NCI-H1694 (cell line): ENCODE data around the gene THNSL1.
"Not testable (repeated sequence)": the region's sequence is repeated elsewhere in the genome, so short reads cannot be mapped to it uniquely, and the experiment has no call there.

ENCODE experiments used
- DNase-seq: peaks from one replicate; lab custom pipeline; 2025; lab: John Stamatoyannopoulos, UW

THNSL1 gene, protein sequence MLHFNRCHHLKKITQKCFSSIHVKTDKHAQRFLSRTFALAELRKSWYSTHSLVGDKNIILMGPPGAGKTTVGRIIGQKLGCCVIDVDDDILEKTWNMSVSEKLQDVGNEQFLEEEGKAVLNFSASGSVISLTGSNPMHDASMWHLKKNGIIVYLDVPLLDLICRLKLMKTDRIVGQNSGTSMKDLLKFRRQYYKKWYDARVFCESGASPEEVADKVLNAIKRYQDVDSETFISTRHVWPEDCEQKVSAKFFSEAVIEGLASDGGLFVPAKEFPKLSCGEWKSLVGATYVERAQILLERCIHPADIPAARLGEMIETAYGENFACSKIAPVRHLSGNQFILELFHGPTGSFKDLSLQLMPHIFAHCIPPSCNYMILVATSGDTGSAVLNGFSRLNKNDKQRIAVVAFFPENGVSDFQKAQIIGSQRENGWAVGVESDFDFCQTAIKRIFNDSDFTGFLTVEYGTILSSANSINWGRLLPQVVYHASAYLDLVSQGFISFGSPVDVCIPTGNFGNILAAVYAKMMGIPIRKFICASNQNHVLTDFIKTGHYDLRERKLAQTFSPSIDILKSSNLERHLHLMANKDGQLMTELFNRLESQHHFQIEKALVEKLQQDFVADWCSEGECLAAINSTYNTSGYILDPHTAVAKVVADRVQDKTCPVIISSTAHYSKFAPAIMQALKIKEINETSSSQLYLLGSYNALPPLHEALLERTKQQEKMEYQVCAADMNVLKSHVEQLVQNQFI

DNA sequence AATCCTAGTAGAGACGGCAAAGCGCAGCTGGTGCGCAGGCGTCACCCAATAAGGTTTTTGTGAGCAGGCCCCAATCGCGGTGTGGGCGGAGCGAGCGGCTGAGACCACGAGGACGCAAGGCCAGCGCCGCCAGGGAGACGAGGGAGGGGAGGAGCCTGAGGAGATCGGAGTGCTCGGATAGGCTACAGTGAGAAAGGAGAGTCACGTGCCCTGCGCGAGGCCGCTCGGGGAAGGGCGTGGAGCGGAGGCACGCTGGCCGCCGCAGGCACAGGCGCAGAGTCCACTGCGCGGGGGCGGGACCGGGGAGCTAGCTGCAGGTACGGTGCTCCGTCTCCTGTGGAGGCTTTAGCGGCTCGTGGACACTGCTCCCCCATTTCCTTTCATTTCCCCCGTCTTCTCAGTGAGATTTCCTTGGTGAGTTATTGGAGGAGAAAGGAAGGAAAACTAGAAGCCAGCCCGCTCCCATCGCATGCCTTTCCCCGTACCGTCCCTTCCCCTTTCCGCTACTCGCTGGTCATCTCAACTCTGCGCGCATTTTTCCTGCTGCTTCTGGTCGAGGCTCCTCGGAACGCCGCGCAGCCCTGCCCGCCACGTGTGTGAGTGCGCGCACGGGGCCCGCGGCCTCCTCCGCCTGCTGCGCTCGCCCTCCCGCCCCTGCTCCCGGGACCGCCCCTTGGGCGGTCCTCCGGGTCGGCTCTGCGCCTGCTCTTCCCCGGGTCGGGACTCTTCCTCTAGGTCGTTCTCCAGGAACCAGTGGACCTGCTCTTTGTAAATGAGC lies at the start of gene THNSL1:
Gene THNSL1 (plus strand): TSS at position 237 of the 778 bp plus-strand sequence. CDS start 6,612 bp downstream, outside the sequence.
- DNase-seq: peak; percentile 93

DNA sequence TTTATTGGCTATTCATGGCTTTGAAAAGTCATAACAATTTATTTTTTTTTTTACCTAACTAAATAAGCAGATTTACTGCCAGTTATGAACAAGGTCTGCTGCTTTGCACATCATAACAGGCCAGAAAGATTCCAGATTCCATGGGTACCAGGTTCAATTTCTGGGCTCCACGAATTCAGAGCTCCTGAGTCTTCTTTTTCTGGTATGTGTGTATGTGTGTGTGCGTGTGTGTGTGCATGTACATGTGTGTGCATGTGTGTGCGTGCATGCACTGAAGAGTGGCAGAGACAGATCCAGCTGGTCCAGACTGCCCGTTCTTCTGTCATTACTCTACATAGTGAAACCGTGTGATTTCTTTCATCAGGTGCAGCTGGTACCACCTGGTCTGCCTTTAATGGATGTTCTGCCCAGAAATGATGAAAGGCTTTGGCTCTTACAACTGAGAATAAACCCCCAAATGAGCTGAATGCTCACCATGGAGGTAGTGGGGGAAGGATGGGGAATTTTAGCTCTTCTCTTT lies 49.4 kb upstream of the THNSL1 start:
- no peak for DNase-seq

DNA sequence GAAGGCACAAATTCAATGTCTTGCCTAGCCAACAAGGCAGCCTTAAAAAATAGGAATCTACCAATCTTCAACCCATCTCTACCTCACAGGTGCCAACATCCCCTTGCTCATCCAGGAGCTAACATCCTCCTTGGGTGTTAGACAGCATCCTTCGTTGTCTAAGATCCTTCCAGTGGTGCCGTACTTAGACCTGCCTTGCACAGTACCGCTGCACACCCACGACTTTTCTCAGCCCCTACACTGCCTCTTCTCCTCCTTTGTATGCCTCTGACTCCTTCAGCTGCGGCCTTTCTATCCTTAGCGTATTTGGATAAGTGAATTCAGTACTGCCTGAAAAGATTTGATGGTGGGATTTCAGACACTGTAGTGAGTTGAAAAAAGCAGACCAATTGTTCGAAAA lies 48.1 kb upstream of the THNSL1 start:
- no peak for DNase-seq

DNA sequence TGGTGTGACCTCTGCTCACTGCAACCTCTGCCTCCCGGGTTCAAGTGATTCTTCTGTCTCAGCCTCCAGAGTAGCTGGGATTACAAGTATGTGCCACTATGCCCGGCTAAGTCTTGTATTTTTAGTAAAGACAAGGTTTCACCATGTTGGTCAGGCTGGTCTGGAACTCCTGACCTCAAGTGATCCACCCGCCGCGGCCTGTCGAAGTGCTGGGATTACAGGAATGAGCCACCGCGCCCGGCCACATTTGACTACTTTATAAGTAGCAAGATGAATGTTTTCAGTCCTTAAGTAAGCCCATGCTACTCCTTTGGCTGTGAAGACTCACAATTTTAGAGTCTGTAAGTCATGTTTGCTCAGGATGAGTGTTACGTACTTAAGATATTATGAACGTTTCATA lies 47.5 kb upstream of the THNSL1 start:
- not testable (repeated sequence) for DNase-seq

DNA sequence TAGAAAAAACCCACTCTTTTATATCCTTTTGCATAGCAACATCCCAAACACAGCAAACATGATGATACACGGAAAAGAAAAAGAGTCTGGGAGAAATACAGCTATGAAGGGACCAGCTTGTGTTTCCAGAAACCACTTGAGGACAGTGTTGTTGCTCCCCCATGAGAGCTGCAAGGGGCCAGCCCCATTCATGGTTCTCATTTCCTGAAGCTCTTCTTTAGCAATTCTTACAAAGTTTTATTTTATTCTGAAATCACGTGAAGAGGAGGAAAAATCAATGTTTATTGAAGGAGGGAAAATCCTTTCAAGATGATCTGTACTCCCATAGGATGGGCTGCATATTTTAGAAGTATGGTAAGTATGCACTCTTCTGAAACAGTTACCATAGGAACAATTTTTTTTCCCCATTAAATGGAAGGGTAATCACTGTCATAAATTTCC lies 46.6 kb upstream of the THNSL1 start:
- no peak for DNase-seq

DNA sequence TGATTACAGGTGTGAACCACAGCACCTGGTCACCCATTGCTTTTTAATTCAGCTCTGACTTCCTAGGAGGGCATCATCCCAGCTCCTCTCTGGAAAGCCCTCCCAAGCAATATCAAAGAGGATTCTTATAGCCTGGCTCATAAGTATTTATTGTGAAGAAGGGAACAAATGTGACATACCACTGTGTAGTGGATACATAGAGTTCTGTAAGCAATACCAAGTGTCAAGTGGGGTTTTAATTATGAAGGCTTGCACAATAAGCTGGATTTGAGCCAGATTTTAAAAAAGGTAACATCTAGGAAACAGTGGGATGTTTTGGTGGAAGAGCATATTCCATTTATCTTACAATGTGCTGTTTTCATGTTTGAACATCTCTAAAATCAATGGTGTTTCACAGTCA lies 45.0 kb upstream of the THNSL1 start:
- DNase-seq: no peak

DNA sequence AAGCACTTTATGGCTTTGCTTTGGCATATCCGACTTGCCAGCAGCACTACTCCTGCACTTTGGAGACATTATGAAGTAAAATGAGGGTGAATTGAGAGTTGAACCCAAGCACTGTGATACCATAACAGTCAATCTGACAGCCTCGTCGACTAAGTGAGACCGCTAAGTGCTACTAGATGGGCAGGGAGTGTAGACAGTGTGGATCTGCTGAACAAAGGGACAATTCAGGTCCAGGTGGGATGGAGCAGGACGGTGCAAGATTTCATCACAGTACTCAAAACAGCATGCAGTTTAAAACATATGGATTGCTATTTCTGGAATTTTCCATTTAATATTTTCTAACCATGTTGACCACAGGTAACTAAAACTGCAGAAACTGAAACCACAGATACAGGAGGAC lies 43.2 kb upstream of the THNSL1 start:
- no peak for DNase-seq

DNA sequence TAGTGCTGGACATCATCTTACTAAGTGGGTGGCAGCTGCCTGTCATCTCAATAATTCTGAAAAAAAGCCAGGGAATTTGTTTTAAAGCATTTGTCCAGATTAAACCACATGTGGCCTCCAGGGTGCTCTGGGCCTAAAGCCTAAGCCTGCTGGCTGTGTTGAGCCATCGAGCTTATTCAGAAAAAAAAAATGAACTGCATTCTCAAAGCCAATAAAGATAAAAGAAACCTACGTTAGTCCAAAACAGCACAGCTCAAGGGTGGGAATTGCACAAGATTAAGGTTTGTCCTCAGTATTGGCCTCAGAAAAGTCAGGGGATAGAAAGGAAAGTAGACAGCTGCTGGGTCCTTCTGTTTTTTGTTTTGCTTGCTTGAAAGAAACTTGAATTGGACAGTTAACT lies 41.4 kb upstream of the THNSL1 start:
- no peak for DNase-seq

DNA sequence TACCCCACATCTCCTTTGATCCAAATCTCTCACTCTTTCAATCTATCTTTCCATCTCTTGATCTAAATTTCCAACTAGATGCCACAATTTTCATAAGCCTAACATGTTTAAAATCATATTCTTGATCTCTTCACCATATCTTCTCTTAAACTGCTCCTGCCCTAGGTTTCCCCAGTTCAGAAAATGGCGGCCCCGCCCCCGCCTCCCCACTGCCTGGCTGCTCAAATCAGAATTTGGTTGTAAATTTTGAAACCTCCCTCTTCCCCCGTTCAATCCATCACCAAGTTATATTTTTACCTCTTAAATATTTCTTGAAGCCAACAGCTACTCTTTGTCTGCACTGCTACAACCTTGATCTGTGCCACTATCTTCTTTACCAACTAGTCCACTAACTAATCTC lies 36.7 kb upstream of the THNSL1 start:
- DNase-seq: no peak

DNA sequence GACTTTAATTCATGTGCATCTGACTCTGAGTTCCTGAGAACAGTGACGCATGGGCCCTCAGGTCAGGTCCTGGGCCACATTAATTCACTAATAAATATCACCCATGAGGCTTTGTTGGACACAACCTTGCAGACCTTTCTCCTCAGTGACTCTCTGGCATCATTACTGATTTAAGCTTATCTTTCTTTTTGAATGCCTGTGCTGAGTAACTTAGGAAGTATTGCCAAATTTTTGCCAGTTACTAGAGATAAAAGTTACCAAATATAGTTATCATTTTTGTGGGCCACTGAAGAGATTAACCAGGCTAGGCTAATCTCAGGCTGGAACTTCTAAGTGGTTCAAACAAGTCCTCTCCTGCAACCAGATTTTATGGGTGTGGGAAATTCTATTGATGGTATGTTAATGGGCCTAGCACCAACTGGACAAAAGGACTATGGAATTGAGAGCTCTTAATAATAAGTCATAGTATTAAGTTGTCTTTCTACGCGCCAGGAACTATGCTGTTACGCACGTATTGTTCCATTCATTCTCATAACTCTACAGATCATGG lies 35.2 kb upstream of the THNSL1 start:
- no peak for DNase-seq

DNA sequence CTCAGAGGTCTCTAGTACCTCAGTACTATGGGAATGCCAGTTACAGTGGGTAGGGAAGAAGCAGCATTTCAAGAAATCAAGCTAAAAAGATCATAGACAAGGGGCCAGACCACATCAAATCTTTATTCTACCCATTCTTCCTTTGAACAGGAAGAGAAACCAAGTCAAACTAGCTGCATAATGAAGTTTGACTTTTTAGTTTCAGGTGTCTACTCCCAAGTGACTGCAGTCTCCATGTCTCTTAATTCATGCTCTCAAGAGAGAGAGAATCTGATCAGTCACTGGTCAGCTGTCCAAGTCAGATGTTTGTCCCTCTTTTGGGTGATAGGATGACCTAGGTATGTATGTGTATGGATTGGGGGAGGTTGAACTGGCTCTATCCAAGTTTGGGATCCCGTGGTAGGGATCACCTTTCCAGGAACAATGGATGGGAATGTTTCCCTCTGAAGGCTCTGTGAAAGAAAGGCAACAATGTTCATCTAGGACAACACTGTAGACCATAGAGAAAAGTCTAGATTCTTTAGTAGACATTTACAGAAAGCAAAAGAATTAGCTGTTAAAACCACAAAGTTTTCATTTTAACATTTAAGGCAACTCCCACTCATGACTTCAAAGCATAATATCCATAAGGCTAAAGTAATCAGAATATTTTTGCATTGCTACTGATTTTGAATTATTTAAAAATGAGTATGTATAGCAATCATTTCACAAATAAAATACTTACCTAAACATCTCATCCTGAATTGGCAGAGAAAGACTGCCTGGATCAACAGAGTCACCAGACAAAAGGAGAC lies 33.9 kb upstream of the THNSL1 start:
- DNase-seq: no peak

DNA sequence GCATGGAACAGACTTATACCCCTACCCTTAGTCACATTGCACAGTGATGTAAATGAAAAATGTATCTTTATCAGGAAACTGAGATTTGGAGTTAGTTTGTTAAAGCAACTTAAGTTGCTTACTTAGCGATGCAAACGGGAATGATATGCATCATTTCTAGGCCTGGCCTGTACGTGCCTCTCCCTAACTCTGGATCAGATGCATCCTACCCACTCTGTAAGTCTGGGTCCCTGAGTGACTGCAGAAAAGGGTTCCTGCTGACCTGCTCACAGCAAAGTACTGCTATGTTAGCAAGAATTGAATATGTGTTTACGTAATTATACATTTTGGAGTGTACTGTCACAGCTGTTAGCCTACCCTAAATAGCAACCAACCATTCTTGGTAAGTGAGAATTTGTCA lies 33.3 kb upstream of the THNSL1 start:
- DNase-seq: no peak

DNA sequence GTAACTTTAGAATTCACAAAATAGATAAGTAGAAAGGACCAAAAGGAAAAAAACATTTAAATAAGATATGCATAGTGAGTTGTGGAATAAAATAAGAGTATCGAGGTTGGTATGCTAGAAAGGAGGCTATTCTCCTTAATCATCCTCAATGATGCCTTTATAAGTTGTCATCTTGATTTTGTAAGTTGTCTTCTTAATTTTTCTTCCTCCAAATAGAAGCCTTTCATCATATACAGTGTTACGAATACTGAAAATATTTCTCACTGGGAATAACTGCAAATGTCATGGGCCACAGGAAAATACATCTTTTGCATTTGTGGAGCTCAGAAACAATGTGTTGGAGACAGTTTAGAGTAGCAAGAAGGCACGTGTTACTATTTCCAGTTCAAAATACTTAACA lies 32.5 kb upstream of the THNSL1 start:
- no peak for DNase-seq

DNA sequence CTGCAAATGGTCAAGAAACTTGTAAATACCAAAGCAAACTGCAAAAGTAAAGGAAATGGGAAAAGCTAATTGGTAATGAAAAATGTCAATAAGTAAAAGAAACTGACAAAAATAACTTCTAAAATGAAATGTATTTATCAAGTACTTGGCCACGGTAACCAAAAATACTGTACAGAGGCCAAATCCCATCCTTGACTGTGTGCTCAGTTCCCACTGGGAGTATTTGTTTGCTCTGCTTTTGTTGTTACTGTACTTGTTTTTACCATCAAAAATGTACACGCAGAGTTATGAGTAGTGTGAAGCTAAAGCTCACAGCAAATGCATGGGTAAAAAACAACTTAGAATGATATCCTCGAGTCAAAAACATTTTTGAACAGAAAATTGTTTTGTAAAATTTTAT lies 31.5 kb upstream of the THNSL1 start:
- DNase-seq: no peak

DNA sequence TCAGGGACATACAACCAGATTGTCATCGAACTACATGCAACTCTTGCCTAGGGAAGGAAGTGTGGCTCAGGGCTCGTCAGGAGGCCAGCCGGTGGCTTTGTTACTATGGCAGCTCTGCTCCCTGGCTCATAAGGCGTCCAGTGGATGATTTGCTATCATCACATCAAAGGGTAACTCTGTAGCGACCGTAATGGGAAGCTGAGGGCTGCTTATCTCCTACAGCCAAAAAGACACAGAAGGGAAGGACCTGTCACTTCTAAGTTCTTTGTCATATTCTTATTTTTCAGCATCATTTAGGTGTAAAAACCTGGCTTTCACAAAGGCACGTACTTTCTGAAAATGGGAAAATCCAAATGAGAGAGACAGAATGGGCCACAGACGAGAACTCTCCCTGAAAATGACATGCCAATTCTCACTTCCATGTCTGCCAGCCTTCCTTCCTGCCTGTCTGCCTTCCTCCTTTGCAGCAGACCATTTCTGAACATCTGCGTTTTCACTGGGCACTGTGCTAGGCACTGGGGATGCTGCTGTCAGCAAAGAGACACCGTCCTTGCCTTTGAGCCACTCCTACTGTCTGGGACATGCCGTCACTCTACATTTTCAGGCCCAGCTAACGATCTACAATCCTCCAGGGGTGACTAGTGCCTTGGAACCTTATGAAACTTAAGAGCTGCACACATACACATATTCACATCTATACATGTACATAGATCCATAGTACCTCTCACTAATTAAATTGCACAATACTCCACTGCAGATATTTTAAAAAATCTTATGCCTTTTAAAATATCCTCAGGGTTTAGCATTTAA lies 27.4 kb upstream of the THNSL1 start:
- DNase-seq: no peak

DNA sequence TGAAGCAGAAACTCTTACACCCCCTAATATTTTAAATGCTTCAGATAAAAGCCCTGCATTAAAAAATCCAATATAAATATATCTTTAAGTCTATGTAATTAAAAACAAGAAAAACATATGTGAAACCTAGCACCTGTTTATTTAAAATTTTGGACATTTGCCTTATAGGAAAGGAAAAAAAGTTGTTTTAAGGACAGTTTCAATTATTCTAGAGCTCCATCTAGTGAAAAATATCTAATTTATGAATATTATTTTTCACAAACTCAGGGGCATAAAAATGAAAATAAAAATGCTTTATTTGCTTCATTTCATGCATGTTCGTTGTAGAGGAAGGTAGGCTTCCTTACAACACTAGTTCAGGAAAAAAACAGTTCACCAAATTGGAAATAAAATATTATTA lies 26.5 kb upstream of the THNSL1 start:
- peak; percentile 4 for DNase-seq

DNA sequence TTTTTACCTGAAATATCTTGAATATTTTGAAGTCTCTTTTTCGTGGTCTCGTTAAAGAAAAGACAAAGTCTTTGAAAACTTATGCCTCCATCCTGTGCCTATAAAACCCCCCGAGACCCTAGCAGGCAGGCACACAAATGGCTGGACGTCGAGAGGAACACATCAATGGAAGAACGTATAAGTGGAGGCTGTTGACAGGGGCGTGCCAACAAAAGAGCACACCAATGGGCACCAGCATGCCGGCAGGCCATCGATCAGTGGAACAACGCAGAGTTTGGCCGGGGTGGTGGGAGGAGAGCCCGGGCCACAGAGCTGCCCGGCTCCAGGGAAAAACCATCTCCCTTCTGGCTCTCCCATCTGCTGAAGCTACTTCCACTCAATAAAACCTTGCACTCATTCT lies 25.1 kb upstream of the THNSL1 start:
- DNase-seq: no peak

DNA sequence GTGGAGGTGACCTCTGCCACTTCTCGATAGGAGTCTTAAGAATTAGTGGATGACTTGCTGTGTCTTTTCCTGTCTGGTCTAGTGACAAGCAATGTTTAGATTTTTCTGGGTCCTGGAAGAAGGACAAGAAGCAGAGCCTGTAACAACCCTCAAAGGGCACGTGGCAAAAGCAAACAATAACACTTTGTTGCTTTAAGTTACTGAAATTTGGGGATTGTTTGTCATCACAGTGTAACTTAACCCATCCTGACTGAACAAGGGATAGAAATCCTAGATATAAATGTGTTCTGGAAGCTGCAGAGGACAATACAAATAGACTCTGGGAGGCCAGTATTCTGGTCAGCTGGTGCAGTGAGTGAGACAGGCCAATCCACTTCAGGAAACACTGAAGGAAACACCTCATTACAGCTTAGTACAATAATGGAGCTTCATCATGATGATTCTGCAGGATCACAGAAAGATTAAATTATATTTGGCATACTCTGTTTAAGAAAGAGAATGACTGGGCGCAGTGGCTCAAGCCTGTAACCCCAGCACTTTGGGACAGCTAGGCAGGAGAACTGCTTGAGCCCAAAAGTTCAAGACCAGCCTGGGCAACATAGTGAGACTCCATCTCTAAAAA lies 23.8 kb upstream of the THNSL1 start:
- DNase-seq: no peak

DNA sequence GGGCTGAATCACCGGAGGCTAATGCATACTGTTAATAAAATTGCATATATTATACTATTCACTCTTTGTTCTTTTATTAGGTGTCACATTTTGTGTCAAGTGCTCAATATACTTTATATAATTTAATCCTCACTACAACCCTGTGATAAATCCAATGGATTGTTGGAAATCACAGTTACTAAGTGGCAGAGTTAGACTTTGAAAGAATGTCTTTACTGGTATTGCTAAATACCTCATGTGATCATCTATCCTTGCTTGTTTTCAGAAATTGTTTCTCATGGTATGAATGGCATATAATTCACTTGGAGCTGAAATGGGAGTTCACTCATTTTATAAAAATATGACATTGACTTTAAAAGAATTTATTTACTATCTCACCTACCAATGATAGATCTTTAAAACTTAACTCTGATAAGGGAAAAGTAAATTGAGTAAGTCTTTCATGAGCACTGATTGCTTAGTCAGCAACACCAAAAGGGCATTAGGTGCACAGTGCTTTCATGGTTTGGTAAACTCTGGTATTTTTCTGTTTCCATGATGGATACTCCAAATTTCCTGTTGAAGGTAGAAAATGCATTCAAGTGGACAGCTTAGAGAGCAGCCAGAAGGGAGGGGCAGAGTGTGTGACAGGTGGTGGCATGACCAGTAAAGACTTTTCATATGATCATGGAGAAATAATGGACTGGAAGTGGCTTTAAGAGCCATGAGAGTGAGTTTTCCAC lies 23.0 kb upstream of the THNSL1 start:
- DNase-seq: no peak
